Activated T-cell treated with anti-CD3 and anti-CD28 coated beads, Interleukin-2, amount 50 U/mL, for 72 hours (primary cell): ENCODE measurements around the gene CRABP2. TPM values are rescaled to one million over a fixed set of nuclear protein-coding genes. Genes with fewer than 3 reads are reported as not detected.

Source experiments
- ATAC-seq, 2 donors: fragments of 150-1000 bp; cut with Tn5 transposase; replicated peaks in 1 of 2; 2 replicates each; pipeline ENCODE4 v1.10.0; 2021; ENCODE audit warnings: moderate library complexity in 2 of 2, mild to moderate bottlenecking in 1 of 2
- DNase-seq, 2 donors: peaks; one replicate each; pipeline ENCODE4 v3.0.0; 2021 to 2022; ENCODE audit warnings: mixed read lengths in 1 of 2
- H3K27ac Mint-ChIP-seq: one replicate; pipeline ENCODE4 v1.8.0; 2022; ENCODE audit warnings: mild to moderate bottlenecking, moderate library complexity, mixed read lengths
- H3K27me3 Mint-ChIP-seq: one replicate; pipeline ENCODE4 v1.8.0; 2022; ENCODE audit warnings: low read depth, mixed read lengths
- H3K36me3 Mint-ChIP-seq, 2 donors: one replicate each; pipeline ENCODE4 v1.8.0; 2022; ENCODE audit warnings: mixed read lengths in 2 of 2, mild to moderate bottlenecking in 1 of 2; ENCODE audit not compliant: insufficient read depth in 2 of 2
- H3K4me1 Mint-ChIP-seq: one replicate; pipeline ENCODE4 v1.8.0; 2022; ENCODE audit warnings: low read depth, mixed read lengths
- H3K4me3 Mint-ChIP-seq, 2 donors: one replicate each; pipeline ENCODE4 v1.8.0; 2022; ENCODE audit warnings: mild to moderate bottlenecking in 2 of 2, mixed read lengths in 2 of 2, moderate library complexity in 2 of 2
- H3K9me3 Mint-ChIP-seq, 2 donors: one replicate each; pipeline ENCODE4 v1.8.0; 2022; ENCODE audit warnings: mixed read lengths in 2 of 2
- total RNA-seq, 2 donors: library from RNA; stranded (reverse); gene quantifications; one replicate each; pipeline ENCODE4 v1.2.3, GENCODE V29; 2022

The CRABP2 gene
- total RNA-seq, 2 donors from 2014 or later = 2.5 TPM

DNA sequence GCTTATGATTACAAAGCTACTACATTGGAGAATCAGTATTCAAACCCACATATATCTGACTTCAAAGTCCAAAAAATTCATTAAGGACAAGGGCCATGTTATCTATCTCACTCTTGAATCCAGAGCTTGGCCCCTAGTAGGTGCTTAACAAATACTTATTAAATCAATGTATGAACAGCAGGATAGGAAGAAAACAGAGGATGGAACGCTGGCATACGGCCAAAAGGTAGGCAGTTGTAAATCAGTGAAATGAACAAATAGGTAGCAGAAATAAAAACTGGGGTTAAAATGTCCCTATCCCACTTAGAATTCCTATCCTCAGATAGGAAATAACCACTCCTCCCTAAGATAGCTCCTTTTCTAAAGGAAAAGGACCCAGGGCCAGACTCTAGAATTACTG, 33.5 kb upstream of the CRABP2 start:
- Mint-ChIP-seq H3K4me3 (peak overlapping the region; percentile 13 to 72), H3K36me3 (peaks cover 1 to 9% of the 10 kb centered on the region in 2 donors), H3K27me3 (no peaks in the 10 kb centered on the region), H3K4me1 (peaks cover 31% of the 10 kb centered on the region), H3K27ac (peak overlapping the region; percentile 81), H3K9me3 (no peaks in the 10 kb centered on the region)
- ATAC-seq (no peak), DNase-seq (no peak)

GRCh38 chr1:156738407-156738806, 33.0 kb upstream of the CRABP2 start:
- Mint-ChIP-seq H3K4me1 (peaks cover 31% of the 10 kb centered on the region), H3K27me3 (no peaks in the 10 kb centered on the region), H3K4me3 (no peak overlapping the region), H3K36me3 (peaks cover 1 to 6% of the 10 kb centered on the region in 2 donors), H3K27ac (peak overlapping the region; percentile 41), H3K9me3 (no peaks in the 10 kb centered on the region)
- no peak for DNase-seq
- ATAC-seq = no peak

- DNase-seq (no peak), ATAC-seq (no peak)
- Mint-ChIP-seq H3K4me3 (no peak overlapping the region), H3K9me3 (no peaks in the 10 kb centered on the region), H3K27me3 (no peaks in the 10 kb centered on the region), H3K4me1 (peaks cover 27% of the 10 kb centered on the region), H3K36me3 (peaks cover 1 to 13% of the 10 kb centered on the region in 2 donors), H3K27ac (no peak overlapping the region)
These were observed 28.7 kb upstream of the CRABP2 start for GRCh38 chr1:156733989-156734584.

DNA sequence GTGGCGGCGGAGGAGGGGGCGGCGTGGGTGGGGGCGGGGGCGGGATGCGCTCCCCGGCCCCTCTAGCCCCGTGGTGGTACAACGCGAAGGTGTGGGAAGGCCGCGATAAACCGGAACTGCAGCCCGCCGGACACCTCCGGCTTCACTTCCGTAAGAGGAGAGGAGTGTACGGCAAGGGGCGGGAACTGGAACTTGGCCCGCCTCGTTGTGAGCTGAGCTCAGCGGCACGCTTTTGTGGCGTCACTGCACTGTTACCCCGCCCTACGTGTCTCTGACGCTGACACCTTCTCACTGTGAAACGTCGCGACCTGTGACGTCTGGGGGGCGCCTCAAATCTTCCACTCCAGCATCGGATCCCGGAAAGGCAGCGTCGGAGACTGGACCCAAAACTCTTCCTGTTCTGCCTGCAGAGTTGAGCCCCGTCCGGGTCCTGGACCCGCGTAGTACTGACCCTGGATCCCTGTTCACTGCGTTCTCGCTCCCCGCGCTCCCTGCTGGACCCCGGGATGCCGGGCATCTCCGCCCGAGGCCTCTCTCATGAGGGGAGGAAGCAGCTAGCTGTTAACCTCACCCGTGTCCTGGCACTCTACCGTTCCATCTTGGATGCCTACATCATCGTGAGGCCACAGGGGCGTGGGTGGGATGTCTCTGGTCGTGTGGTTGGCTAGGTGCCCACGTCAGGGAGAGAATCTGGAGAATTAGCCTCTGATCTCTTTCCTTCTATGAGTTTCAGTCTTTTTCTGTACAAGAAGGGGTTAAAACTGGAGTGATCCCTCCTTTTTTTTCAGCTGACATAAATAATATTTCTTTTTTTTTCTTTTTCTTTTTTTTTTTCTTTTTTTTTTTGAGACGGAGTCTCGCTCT, 23.4 kb upstream of the CRABP2 start, which contains the start of gene ISG20L2:
ISG20L2 (minus strand) TSS at position 168 of the 864 bp plus-strand sequence. CDS start 1,114 bp downstream, outside the sequence.
- H3K4me1 Mint-ChIP-seq = peaks cover 22% of the 10 kb centered on the region
- peak; percentile 95 to 97 for DNase-seq

GRCh38 chr1:156727926-156728598, 22.7 kb upstream of the CRABP2 start, which contains the start of gene METTL25B:
METTL25B (plus strand) TSS chr1:156728469; CDS start chr1:156729105, 636 bp downstream.
- Mint-ChIP-seq H3K4me1 (peaks cover 22% of the 10 kb centered on the region), H3K27ac (peak within 1 kb of the TSS; percentile 99), H3K9me3 (no peaks in the 10 kb centered on the region), H3K36me3 (peaks cover 11 to 28% of the 10 kb centered on the region in 2 donors), H3K27me3 (no peaks in the 10 kb centered on the region), H3K4me3 (peak within 1 kb of the TSS in 1 of 2 donors; percentile 97)
- DNase-seq = peak; percentile 87 to 88
- peak; percentile 75 to 81 for ATAC-seq

More for the DNA sequence above, 23.4 kb upstream of the CRABP2 start, which contains the start of gene ISG20L2:
- Mint-ChIP-seq H3K4me3 (peak within 1 kb of the TSS in 1 of 2 donors; percentile 97), H3K36me3 (peaks cover 4 to 21% of the 10 kb centered on the region in 2 donors), H3K27me3 (no peaks in the 10 kb centered on the region), H3K27ac (peak within 1 kb of the TSS; percentile 99), H3K9me3 (no peaks in the 10 kb centered on the region)
- ATAC-seq = peak; percentile 94 to 95

GRCh38 chr1:156727492-156727891, 22.1 kb upstream of the CRABP2 start:
- Mint-ChIP-seq H3K9me3 (no peaks in the 10 kb centered on the region), H3K4me3 (no peak overlapping the region), H3K4me1 (peaks cover 23% of the 10 kb centered on the region), H3K36me3 (peaks cover 10 to 28% of the 10 kb centered on the region in 2 donors), H3K27ac (peak overlapping the region; percentile 94), H3K27me3 (no peaks in the 10 kb centered on the region)
- no peak for ATAC-seq
- DNase-seq = no peak

GRCh38 chr1:156726549-156727226, 21.3 kb upstream of the CRABP2 start:
- H3K27me3 Mint-ChIP-seq = no peaks in the 10 kb centered on the region
- peaks cover 10 to 29% of the 10 kb centered on the region in 2 donors for H3K36me3 Mint-ChIP-seq
- no peak overlapping the region for H3K4me3 Mint-ChIP-seq
- ATAC-seq (no peak), DNase-seq (peak; percentile 67)
- H3K27ac Mint-ChIP-seq = peak overlapping the region; percentile 94
- peaks cover 24% of the 10 kb centered on the region for H3K4me1 Mint-ChIP-seq
- no peaks in the 10 kb centered on the region for H3K9me3 Mint-ChIP-seq

- peak; percentile 22 to 40 for ATAC-seq
- peak; percentile 83 to 89 for DNase-seq
- Mint-ChIP-seq H3K4me3 (no peak overlapping the region), H3K36me3 (peaks cover 13 to 27% of the 10 kb centered on the region in 2 donors), H3K27me3 (no peaks in the 10 kb centered on the region), H3K4me1 (peaks cover 27% of the 10 kb centered on the region), H3K27ac (no peak overlapping the region), H3K9me3 (no peaks in the 10 kb centered on the region)
These were observed 20.4 kb upstream of the CRABP2 start for GRCh38 chr1:156725683-156726280.

- peaks cover 10 to 21% of the 10 kb centered on the region in 2 donors for H3K36me3 Mint-ChIP-seq
- peaks cover 25% of the 10 kb centered on the region for H3K4me1 Mint-ChIP-seq
- DNase-seq = peak; percentile 43 to 53
- H3K27me3 Mint-ChIP-seq = no peaks in the 10 kb centered on the region
- H3K27ac Mint-ChIP-seq = peak overlapping the region; percentile 96
- peak; percentile 65 to 83 for ATAC-seq
- no peaks in the 10 kb centered on the region for H3K9me3 Mint-ChIP-seq
- H3K4me3 Mint-ChIP-seq = peak overlapping the region in 1 of 2 donors; percentile 60
These were observed 16.2 kb upstream of the CRABP2 start for GRCh38 chr1:156721535-156721934.

GRCh38 chr1:156721131-156721530, 15.7 kb upstream of the CRABP2 start:
- Mint-ChIP-seq H3K4me3 (peak overlapping the region in 1 of 2 donors; percentile 60), H3K27ac (peak overlapping the region; percentile 96), H3K36me3 (peaks cover 10 to 21% of the 10 kb centered on the region in 2 donors), H3K9me3 (no peaks in the 10 kb centered on the region), H3K4me1 (peaks cover 25% of the 10 kb centered on the region), H3K27me3 (no peaks in the 10 kb centered on the region)
- DNase-seq = no peak
- peak; percentile 33 to 38 for ATAC-seq

DNA sequence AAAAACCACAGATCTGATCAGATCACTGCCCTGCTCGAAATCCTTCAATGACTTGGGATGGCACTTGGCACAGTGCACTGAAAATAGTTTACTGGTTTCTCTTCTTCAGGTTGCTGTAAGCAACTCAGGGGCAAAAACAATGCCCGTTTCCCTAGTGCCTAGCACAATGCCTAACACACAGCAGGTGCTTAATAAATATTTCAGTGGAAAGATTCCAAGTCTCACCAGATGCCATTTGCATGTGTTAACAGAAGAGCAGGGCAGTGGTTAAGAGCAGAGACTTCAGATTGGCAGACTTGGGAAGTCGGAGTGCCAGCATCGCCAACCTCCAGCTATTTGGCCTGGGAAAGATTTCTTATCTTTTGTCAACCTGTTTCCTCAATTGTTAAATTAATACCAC, 12.0 kb upstream of the CRABP2 start:
- Mint-ChIP-seq H3K4me1 (peaks cover 21% of the 10 kb centered on the region), H3K4me3 (no peak overlapping the region), H3K36me3 (peaks cover 3 to 5% of the 10 kb centered on the region in 2 donors), H3K27ac (no peak overlapping the region), H3K9me3 (no peaks in the 10 kb centered on the region), H3K27me3 (no peaks in the 10 kb centered on the region)
- ATAC-seq (no peak), DNase-seq (no peak)

GRCh38 chr1:156714830-156715229, 9.4 kb upstream of the CRABP2 start:
- no peak for ATAC-seq
- Mint-ChIP-seq H3K36me3 (peaks cover 0 to 2% of the 10 kb centered on the region in 2 donors), H3K27ac (no peak overlapping the region), H3K27me3 (no peaks in the 10 kb centered on the region), H3K4me1 (peaks cover 4% of the 10 kb centered on the region), H3K9me3 (no peaks in the 10 kb centered on the region), H3K4me3 (no peak overlapping the region)
- no peak for DNase-seq
